H1 (cell line): ENCODE results near the gene CACNA2D4. TPM values are rescaled to one million over a fixed set of nuclear protein-coding genes. Genes with fewer than 3 reads are reported as not detected.

Source experiments
- CTCF ChIA-PET: fragments of 300-600 bp; sonication (Branson Sonifier 250); formaldehyde crosslinking; loops from one replicate; lab custom pipeline; 2021; ENCODE audit not compliant: partially characterized antibody; lab: Charles Lee
- POLR2A ChIA-PET: fragments of 300-600 bp; sonication (Branson Sonifier 250); formaldehyde crosslinking; loops from one replicate; lab custom pipeline; 2021; ENCODE audit warnings: inconsistent platforms; ENCODE audit not compliant: partially characterized antibody; lab: Charles Lee
- DNase-seq, 2 experiments: peaks; one replicate each; pipeline versions ENCODE4 v3.0.0 to v3.0.0-alpha.2; 2010 to 2022; ENCODE audit warnings: low spot score in 2 of 2, low read depth in 1 of 2, mixed read lengths in 1 of 2
- FAIRE-seq: peaks from 2 replicates; lab custom pipeline; 2011; peaks lifted over from hg19 to GRCh38; lab: Jason Lieb, UNC
- H2AFZ ChIP-seq: 2 replicates; pipeline ENCODE4 v1.8.1; 2012; ENCODE audit warnings: low read length, inconsistent platforms
- H2AK5ac ChIP-seq: 2 replicates; pipeline ENCODE4 v1.6.1; 2013; ENCODE audit warnings: low read depth, low read length
- H2BK120ac ChIP-seq: replicated peaks from 2 replicates; pipeline ENCODE3; 2013; ENCODE audit warnings: low read depth, low read length, inconsistent platforms
- H2BK12ac ChIP-seq: 2 replicates; pipeline ENCODE4 v1.6.1; 2013; ENCODE audit warnings: low read depth, low read length
- H2BK15ac ChIP-seq: 2 replicates; pipeline ENCODE4 v1.6.1; 2013; ENCODE audit warnings: low read length
- H2BK20ac ChIP-seq: 2 replicates; pipeline ENCODE4 v1.6.1; 2013; ENCODE audit warnings: low read length
- H2BK5ac ChIP-seq: 2 replicates; pipeline ENCODE4 v1.6.1; 2013; ENCODE audit warnings: low read depth, low read length
- H3K14ac ChIP-seq: 2 replicates; pipeline ENCODE4 v1.6.1; 2013; ENCODE audit warnings: inconsistent platforms; ENCODE audit not compliant: insufficient read length
- H3K18ac ChIP-seq: 2 replicates; pipeline ENCODE4 v1.6.1; 2013; ENCODE audit warnings: low read length; ENCODE audit errors: extremely low read depth
- H3K23ac ChIP-seq: 2 replicates; pipeline ENCODE4 v1.6.1; 2013; ENCODE audit warnings: inconsistent platforms; ENCODE audit not compliant: insufficient read length
- H3K23me2 ChIP-seq: 2 replicates; pipeline ENCODE4 v1.6.1; 2013; ENCODE audit warnings: low read depth, low read length
- H3K27ac ChIP-seq: 2 replicates; pipeline ENCODE4 v1.6.1; 2011; ENCODE audit warnings: low read depth, low read length, inconsistent platforms
- H3K27me3 ChIP-seq, 4 experiments: replicated peaks in 1 of 4; 1 replicate in 1 of 4; 2 replicates in 3 of 4; pipeline versions ENCODE4 v1.6.1 to v1.8.1; 2011 to 2013; ENCODE audit warnings: low read length in 3 of 4, mild to moderate bottlenecking in 3 of 4, inconsistent platforms in 2 of 4, mixed read lengths in 2 of 4, moderate library complexity in 1 of 4; ENCODE audit not compliant: control insufficient read depth in 3 of 4, insufficient read depth in 3 of 4; ENCODE audit errors: extremely low read depth in 1 of 4
- H3K36me3 ChIP-seq, 4 experiments: 2 replicates each; pipeline versions ENCODE4 v1.6.1 to v1.8.1; 2011 to 2013; ENCODE audit warnings: mild to moderate bottlenecking in 4 of 4, low read length in 3 of 4, moderate library complexity in 2 of 4, control low read depth in 1 of 4, inconsistent platforms in 1 of 4; ENCODE audit not compliant: insufficient read depth in 4 of 4, control insufficient read depth in 2 of 4
- H3K4ac ChIP-seq: replicated peaks from 2 replicates; pipeline ENCODE3; 2013; ENCODE audit warnings: low read length, low read depth, mixed read lengths, inconsistent platforms; ENCODE audit not compliant: insufficient read length
- H3K4me1 ChIP-seq, 4 experiments: replicated peaks in 1 of 4; 1 replicate in 1 of 4; 2 replicates in 3 of 4; pipeline versions ENCODE4 v1.6.1 to v1.8.1; 2011 to 2013; ENCODE audit warnings: low read length in 3 of 4, inconsistent platforms in 2 of 4, mixed read lengths in 1 of 4; ENCODE audit not compliant: insufficient read depth in 4 of 4, control insufficient read depth in 3 of 4
- H3K4me2 ChIP-seq, 2 experiments: 2 replicates each; pipeline versions ENCODE4 v1.6.1 to v1.8.1; 2011 to 2013; ENCODE audit warnings: low read depth in 2 of 2, low read length in 2 of 2, control low read depth in 1 of 2, inconsistent platforms in 1 of 2, mild to moderate bottlenecking in 1 of 2; ENCODE audit not compliant: insufficient read depth in 1 of 2
- H3K4me3 ChIP-seq, 4 experiments: fragments of 200-600, 300-600 bp in 1 of 4; sonication (generic), shearing (Covaris generic), sonication (Bioruptor Twin) in 1 of 4; 2 replicates each; pipeline versions ENCODE4 v1.5.1 to v1.8.1; 2011 to 2016; ENCODE audit warnings: low read length in 4 of 4, low read depth in 3 of 4, control low read depth in 2 of 4, inconsistent platforms in 2 of 4, mild to moderate bottlenecking in 2 of 4, mixed read lengths in 1 of 4, moderate library complexity in 1 of 4; ENCODE audit not compliant: insufficient read depth in 2 of 4; ENCODE audit errors: extremely low read depth in 1 of 4
- H3K56ac ChIP-seq: replicated peaks from 2 replicates; pipeline ENCODE3; 2013; ENCODE audit warnings: low read depth, mild to moderate bottlenecking, mixed read lengths, low read length, inconsistent platforms; ENCODE audit not compliant: insufficient read length
- H3K79me1 ChIP-seq: 2 replicates; pipeline ENCODE4 v1.6.1; 2013; ENCODE audit warnings: low read depth, low read length, control low read depth
- H3K79me2 ChIP-seq, 2 experiments: 2 replicates each; pipeline versions ENCODE4 v1.6.1 to v1.8.1; 2012 to 2013; ENCODE audit warnings: low read length in 2 of 2, mild to moderate bottlenecking in 2 of 2, inconsistent platforms in 1 of 2; ENCODE audit not compliant: insufficient read depth in 2 of 2, control insufficient read depth in 1 of 2
- H3K9ac ChIP-seq, 4 experiments: replicated peaks in 1 of 4; 1 replicate in 1 of 4; 2 replicates in 3 of 4; pipeline versions ENCODE4 v1.6.1 to v1.8.1; 2011 to 2013; ENCODE audit warnings: low read depth in 3 of 4, low read length in 3 of 4, control low read depth in 2 of 4, mild to moderate bottlenecking in 2 of 4, moderate library complexity in 2 of 4, inconsistent platforms in 1 of 4; ENCODE audit errors: extremely low read depth in 1 of 4
- H3K9me3 ChIP-seq, 2 experiments: 2 replicates each; pipeline versions ENCODE4 v1.6.1 to v1.8.1; 2012 to 2013; ENCODE audit warnings: mild to moderate bottlenecking in 2 of 2, moderate library complexity in 2 of 2, control low read depth in 1 of 2, inconsistent platforms in 1 of 2, low read depth in 1 of 2, low read length in 1 of 2, mixed read lengths in 1 of 2; ENCODE audit not compliant: insufficient read depth in 2 of 2
- H4K20me1 ChIP-seq, 2 experiments: replicated peaks in 1 of 2; 2 replicates each; pipeline versions ENCODE3 to v1.8.1; 2011 to 2013; ENCODE audit warnings: inconsistent platforms in 2 of 2, low read length in 2 of 2, mild to moderate bottlenecking in 1 of 2; ENCODE audit not compliant: insufficient read depth in 2 of 2, control insufficient read depth in 1 of 2
- H4K5ac ChIP-seq: 2 replicates; pipeline ENCODE4 v1.6.1; 2013; ENCODE audit warnings: low read length, low read depth, mixed read lengths, inconsistent platforms; ENCODE audit not compliant: insufficient read length
- H4K8ac ChIP-seq: 2 replicates; pipeline ENCODE4 v1.8.0; 2013; ENCODE audit warnings: mild to moderate bottlenecking, moderate library complexity, low read length, inconsistent platforms; ENCODE audit not compliant: insufficient read depth; ENCODE audit errors: extremely low read depth
- H4K91ac ChIP-seq: replicated peaks from 2 replicates; pipeline ENCODE3; 2013; ENCODE audit warnings: low read length, mixed read lengths, inconsistent platforms; ENCODE audit not compliant: insufficient read length
- BRCA1 ChIP-seq: IDR thresholded peaks from 2 replicates; pipeline ENCODE4 v1.6.1; 2012; ENCODE audit warnings: low read depth, low read length, improper control_type of control experiment
- EZH2 ChIP-seq: fragments of 200-600 bp; sonication (generic); IDR thresholded peaks from 2 replicates; pipeline ENCODE4 v1.7.1; 2012; ENCODE audit warnings: low read depth, mild to moderate bottlenecking, moderate library complexity, low read length, inconsistent platforms; ENCODE audit not compliant: severe bottlenecking
- JUND ChIP-seq: IDR thresholded peaks from 2 replicates; pipeline ENCODE4 v1.6.1; 2011; ENCODE audit warnings: mild to moderate bottlenecking, improper control_type of control experiment, low read length
- WGBS, 2 experiments: shearing (Covaris generic) in 1 of 2; methylation state at CpG; one replicate each; pipeline versions ENCODE4 v1.1.6 to v1.1.7; 2013 to 2015; ENCODE audit warnings: low lambda C conversion rate in 2 of 2, mixed read lengths in 2 of 2, inconsistent platforms in 1 of 2, low coverage in 1 of 2, missing lambda C conversion rate in 1 of 2; ENCODE audit not compliant: insufficient replicate concordance in 2 of 2, insufficient coverage in 1 of 2, insufficient read length in 1 of 2; ENCODE audit errors: extremely low coverage in 1 of 2, missing lambda C conversion rate in 1 of 2; 5-methylcytosine and 5-hydroxymethylcytosine counted together
- polyA plus RNA-seq, 7 experiments: library from polyadenylated mRNA; depleted of rRNA in 3 of 7; stranded (reverse) in 5 of 7; unstranded in 2 of 7; fragments of >200 nt in 5 of 7; fragments of 200-250 nt in 2 of 7; gene quantifications; 1 replicate in 5 of 7; 2 replicates in 1 of 7; 4 replicates in 1 of 7; pipeline versions ENCODE4 v1.2.1 to v1.2.3, GENCODE V29; 2011 to 2013; ENCODE audit warnings: missing spikeins in 2 of 7, mixed read lengths in 2 of 7
- total RNA-seq: library from RNA; stranded (reverse); fragmentation: NEBNext Ultra II Directional; extraction: Animal tissue kit (Norgen Biotek cat#: 25700); gene quantifications from 2 replicates; pipeline ENCODE4 v1.2.1, GENCODE V29; 2021

The CACNA2D4 gene
- total and polyA plus RNA-seq, 2 of the 8 experiments (the other 6 are each of a cell fraction or from before 2014, with no cell fraction given) = 0.44 to 0.88 TPM

- Histone ChIP-seq H4K8ac (no peak overlapping the region), H2BK12ac (no peak overlapping the region), H4K91ac (no peak overlapping the region), H2BK120ac (no peak overlapping the region), H3K14ac (no peak overlapping the region), H3K27me3 (peaks cover 0 to 5% (median 2%) of the 10 kb centered on the region in 4 experiments; a peak in 3 of 7 replicates), H3K79me1 (no peaks in the 10 kb centered on the region; the same call in 1 of the 2 replicates), H3K4me2 (no peak overlapping the region), H3K4me3 (no peak overlapping the region), H3K9ac (no peak overlapping the region), H3K56ac (no peak overlapping the region), H3K4me1 (peaks cover 0 to 13% (median 7%) of the 10 kb centered on the region in 4 experiments; a peak in 5 of 7 replicates), H2AFZ (no peak overlapping the region), H3K23me2 (peaks cover 3% of the 10 kb centered on the region; the same call in 1 of the 2 replicates), H3K4ac (no peak overlapping the region), H3K79me2 (no peaks in the 10 kb centered on the region), H3K9me3 (no peaks in the 10 kb centered on the region), H3K27ac (no peak overlapping the region), H2BK15ac (no peak overlapping the region), H2BK20ac (no peak overlapping the region), H2BK5ac (no peak overlapping the region), H3K18ac (no peak overlapping the region), H4K5ac (no peak overlapping the region), H2AK5ac (no peak overlapping the region), H4K20me1 (peaks cover 0 to 4% of the 10 kb centered on the region in 2 experiments), H3K23ac (no peak overlapping the region), H3K36me3 (no peaks in the 10 kb centered on the region)
- DNase-seq (no peak), FAIRE-seq (no peak)
- TF ChIP-seq BRCA1 (no peak), EZH2 (no peak), JUND (no peak)
- WGBS, 2 experiments = 87% methylated on average over 10 of the region's 10 CpGs; no CpG with 5 or more reads in 1 of the 2 experiments
- ChIA-PET CTCF (interaction anchor here (0.7 to 3.0 kb wide), 11 partner anchors 9 to 199 kb away, joined by 3 to 20 read pairs (median 4); no protein-coding TSS in a partner anchor), POLR2A (interaction anchor here (0.7 kb wide), 1 partner anchor 52 kb away, joined by 3 read pairs; no protein-coding TSS in a partner anchor)
Measured at GRCh38 chr12:1833596-1834028, 84.8 kb downstream of the CACNA2D4 start.
